ENCODE data around the gene ODAPH.
"Not testable (repeated sequence)": the region's sequence is repeated elsewhere in the genome, so short reads cannot be mapped to it uniquely, and the experiment has no call there.

- TF ChIP-seq CTCF (IDR thresholded peaks at IDR 0.05; ENCODE audit: low read depth, low read length, poor library complexity, severe bottlenecking); EZH2phosphoT487 (IDR thresholded peaks at IDR 0.05; ENCODE audit: borderline replicate concordance, low read length): not testable (repeated sequence)
Measured at GRCh38 chr4:75531536-75532143, 24.2 kb upstream of the ODAPH start.

Measured in DOHH2 (cell line).